Thyroid gland (tissue), 4 donors: ENCODE results near the gene FASTKD1. TPM values are rescaled to one million over a fixed set of nuclear protein-coding genes. Genes with fewer than 3 reads are reported as not detected.
"Not testable (repeated sequence)": the region's sequence is repeated elsewhere in the genome, so short reads cannot be mapped to it uniquely, and the experiment has no call there.

ENCODE experiments used
- DNase-seq, 2 donors: peaks; one replicate each; pipeline ENCODE4 v3.0.0-alpha.2; 2019
- H3K27ac ChIP-seq, 3 donors: fragments of 200-600 bp; sonication (generic); 1 replicate in 2 of 3; 2 replicates in 1 of 3; pipeline ENCODE4 v1.5.1; 2016 to 2019; ENCODE audit warnings: mild to moderate bottlenecking in 1 of 3, moderate library complexity in 1 of 3
- H3K27me3 ChIP-seq: fragments of 200-600 bp; sonication (generic); one replicate; pipeline ENCODE4 v1.5.1; 2019
- H3K36me3 ChIP-seq, 2 donors: fragments of 200-600 bp; sonication (generic); one replicate each; pipeline ENCODE4 v1.5.1; 2016 to 2019
- H3K4me1 ChIP-seq, 2 donors: fragments of 200-600 bp; sonication (generic); one replicate each; pipeline ENCODE4 v1.5.1; 2017 to 2019
- H3K4me3 ChIP-seq, 3 donors: fragments of 200-600 bp; sonication (generic); replicated peaks in 1 of 3; 1 replicate in 2 of 3; 2 replicates in 1 of 3; pipeline ENCODE4 v1.5.1; 2016; ENCODE audit warnings: mild to moderate bottlenecking in 1 of 3
- H3K9me3 ChIP-seq: fragments of 200-600 bp; sonication (generic); one replicate; pipeline ENCODE4 v1.5.1; 2017
- POLR2A ChIP-seq, 2 donors: fragments of 450-650 bp; IDR thresholded peaks; one replicate each; pipeline ENCODE4 v1.6.1; 2017; ENCODE audit warnings: antibody characterized with exemption in 2 of 2, mild to moderate bottlenecking in 2 of 2, moderate library complexity in 1 of 2
- WGBS, 2 donors: methylation state at CpG; one replicate each; pipeline ENCODE4 v1.1.5; 2017; 5-methylcytosine and 5-hydroxymethylcytosine counted together
- intact Hi-C: fragments of 100-400 bp; cut with DNase I; formaldehyde crosslinking; loops from one replicate; pipeline ENCODE4 v1.15.1; 2023
- total RNA-seq, 4 donors: library from RNA; depleted of rRNA; stranded (reverse); fragments of >200 nt; gene quantifications; one replicate each; pipeline ENCODE4 v1.2.3, GENCODE V29; 2016
- TF ChIP-seq, protein P1 (sequence below), 6 experiments: fragments of 200-600 bp in 3 of 6; fragments of 450-650 bp in 3 of 6; sonication (generic) in 3 of 6; IDR thresholded peaks; one replicate each; pipeline ENCODE4 v1.5.1; 2016 to 2019; ENCODE audit warnings: antibody characterized with exemption in 6 of 6, mild to moderate bottlenecking in 2 of 6, inconsistent platforms in 1 of 6, moderate library complexity in 1 of 6

Gene FASTKD1
- total RNA-seq, 4 donors from 2014 or later = 32.8 to 45.3 (median 34.3) TPM

DNA sequence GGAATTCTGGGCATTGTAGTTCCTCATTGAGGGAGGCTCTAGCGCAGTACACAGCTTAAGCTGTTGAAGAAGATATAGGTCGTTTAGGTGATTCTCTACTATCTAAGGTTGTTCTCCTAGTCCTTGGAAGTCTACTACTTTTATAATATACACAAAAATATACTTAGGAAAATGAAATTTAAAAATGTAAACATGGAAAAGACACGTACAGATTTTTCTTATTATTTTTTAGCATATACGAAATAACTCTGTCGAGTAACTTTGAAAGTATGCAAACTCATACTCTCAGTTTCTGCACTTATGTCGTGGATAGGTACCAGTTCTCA, 272 bp upstream of the FASTKD1 start:
- Histone ChIP-seq H3K27me3 (no peaks in the 10 kb centered on the region), H3K36me3 (no peaks in the 10 kb centered on the region), H3K27ac (peak overlapping the region in 1 of 3 donors; percentile 52), H3K9me3 (no peaks in the 10 kb centered on the region), H3K4me3 (peak overlapping the region in 1 of 3 donors; percentile 38), H3K4me1 (peaks cover 0 to 8% of the 10 kb centered on the region in 2 donors)
- 35 to 36% methylated on average over 6 of the region's 6 CpGs for WGBS, 2 donors
- no peak for DNase-seq
- TF ChIP-seq POLR2A (IDR thresholded peaks at IDR 0.05) = no peak
- TF ChIP-seq, protein P1, sequence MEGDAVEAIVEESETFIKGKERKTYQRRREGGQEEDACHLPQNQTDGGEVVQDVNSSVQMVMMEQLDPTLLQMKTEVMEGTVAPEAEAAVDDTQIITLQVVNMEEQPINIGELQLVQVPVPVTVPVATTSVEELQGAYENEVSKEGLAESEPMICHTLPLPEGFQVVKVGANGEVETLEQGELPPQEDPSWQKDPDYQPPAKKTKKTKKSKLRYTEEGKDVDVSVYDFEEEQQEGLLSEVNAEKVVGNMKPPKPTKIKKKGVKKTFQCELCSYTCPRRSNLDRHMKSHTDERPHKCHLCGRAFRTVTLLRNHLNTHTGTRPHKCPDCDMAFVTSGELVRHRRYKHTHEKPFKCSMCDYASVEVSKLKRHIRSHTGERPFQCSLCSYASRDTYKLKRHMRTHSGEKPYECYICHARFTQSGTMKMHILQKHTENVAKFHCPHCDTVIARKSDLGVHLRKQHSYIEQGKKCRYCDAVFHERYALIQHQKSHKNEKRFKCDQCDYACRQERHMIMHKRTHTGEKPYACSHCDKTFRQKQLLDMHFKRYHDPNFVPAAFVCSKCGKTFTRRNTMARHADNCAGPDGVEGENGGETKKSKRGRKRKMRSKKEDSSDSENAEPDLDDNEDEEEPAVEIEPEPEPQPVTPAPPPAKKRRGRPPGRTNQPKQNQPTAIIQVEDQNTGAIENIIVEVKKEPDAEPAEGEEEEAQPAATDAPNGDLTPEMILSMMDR (IDR thresholded peaks at IDR 0.05) = no peak
- intact Hi-C loops = no loop called here

DNA sequence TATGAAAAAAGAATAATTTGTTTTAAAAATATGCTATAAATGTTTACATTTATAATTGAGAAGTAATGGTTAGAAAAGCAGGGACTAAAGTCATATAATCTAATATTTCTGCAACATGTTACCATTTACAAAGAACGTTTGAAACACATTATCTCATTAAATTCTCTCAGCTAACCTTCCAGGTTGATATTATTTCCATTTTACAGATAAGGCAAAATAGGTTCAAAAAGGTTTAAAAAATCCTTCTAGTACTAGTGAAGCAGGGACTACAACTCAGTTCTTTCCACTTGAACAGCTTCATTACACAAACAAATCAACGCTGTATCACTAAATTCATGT, 875 bp downstream of the FASTKD1 start:
- DNase-seq = no peak
- no peak for TF ChIP-seq POLR2A (IDR thresholded peaks at IDR 0.05)
- TF ChIP-seq, protein P1 (IDR thresholded peaks at IDR 0.05) = no peak
- H3K36me3 ChIP-seq = no peaks in the 10 kb centered on the region
- H3K4me3 ChIP-seq = peak overlapping the region in 2 of 3 donors; percentile 29 to 38
- H3K27ac ChIP-seq = peak overlapping the region in 2 of 3 donors; percentile 52 to 58
- 16 to 22% methylated on average over 2 of the region's 2 CpGs for WGBS, 2 donors
- no peaks in the 10 kb centered on the region for H3K27me3 ChIP-seq
- H3K9me3 ChIP-seq = no peaks in the 10 kb centered on the region
- intact Hi-C loops = no loop called here
- peaks cover 0 to 8% of the 10 kb centered on the region in 2 donors for H3K4me1 ChIP-seq

DNA sequence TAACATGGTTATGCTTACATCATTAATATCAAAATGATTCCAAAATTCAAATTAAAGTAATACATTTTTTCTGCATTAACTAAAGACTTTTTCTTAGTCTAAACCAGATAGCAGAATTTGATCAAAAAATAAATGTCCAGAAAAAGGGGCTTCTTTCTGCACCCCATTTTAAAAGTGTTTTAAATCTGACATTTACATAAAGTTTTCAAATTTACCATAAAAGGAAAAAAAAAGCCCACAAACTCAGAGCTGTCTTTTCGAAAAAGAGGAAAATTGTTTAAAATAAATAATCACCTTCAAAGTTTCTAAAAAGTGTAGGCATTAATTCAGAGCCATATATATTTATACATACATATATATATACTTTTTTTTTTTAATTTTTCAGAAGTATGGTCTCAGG, 1.5 kb downstream of the FASTKD1 start:
- WGBS, 2 donors = 88 to 94% methylated on average over 1 of the region's 1 CpG
- Histone ChIP-seq H3K9me3 (no peaks in the 10 kb centered on the region), H3K4me3 (no peak overlapping the region), H3K27me3 (no peaks in the 10 kb centered on the region), H3K27ac (no peak overlapping the region), H3K36me3 (no peaks in the 10 kb centered on the region), H3K4me1 (peaks cover 0 to 8% of the 10 kb centered on the region in 2 donors)
- no peak for DNase-seq
- no peak for TF ChIP-seq POLR2A (IDR thresholded peaks at IDR 0.05)
- TF ChIP-seq, protein P1 (IDR thresholded peaks at IDR 0.05) = no peak
- intact Hi-C loops = no loop called here

DNA sequence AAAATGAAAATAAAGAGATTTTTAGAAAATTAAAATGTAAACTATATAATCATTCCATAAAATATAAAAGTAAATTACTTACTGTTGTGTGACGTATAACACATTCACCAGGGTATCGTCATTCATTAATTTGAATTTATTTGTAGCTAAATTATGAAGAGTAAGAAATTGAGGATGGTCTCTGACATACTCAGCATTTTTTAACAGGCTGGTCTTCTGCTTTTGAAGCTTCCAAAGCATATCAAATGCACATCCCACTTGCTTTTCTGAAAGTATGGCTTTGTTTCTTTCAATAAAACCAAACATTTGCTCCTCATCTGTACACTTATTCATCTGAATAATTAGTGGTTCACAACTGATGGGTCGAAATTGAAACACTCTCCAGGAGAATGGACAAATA, 2.1 kb downstream of the FASTKD1 start:
- Histone ChIP-seq H3K4me3 (no peak overlapping the region), H3K27me3 (no peaks in the 10 kb centered on the region)

DNA sequence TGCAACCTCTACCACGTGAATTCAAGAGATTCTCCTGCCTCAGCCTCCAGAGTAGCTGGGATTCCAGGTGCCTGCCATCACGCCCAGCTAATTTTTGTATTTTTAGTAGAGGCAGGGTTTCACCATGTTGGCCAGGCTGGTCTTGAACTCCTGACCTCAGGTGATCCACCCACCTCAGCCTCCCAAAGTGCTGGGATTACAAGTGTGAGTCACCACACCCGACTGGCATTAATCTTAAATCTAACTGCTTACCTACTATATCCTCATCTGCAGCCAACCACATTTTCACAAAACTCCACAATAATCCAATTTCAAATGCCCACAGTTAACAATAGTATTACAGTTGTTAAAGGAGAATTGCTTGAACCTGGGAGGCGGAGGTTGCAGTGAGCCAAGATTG, 2.9 kb downstream of the FASTKD1 start:
- intact Hi-C loops = not testable (repeated sequence)
- WGBS, 2 donors = 96% methylated on average over 4 of the region's 4 CpGs

More for the DNA sequence above, 2.1 kb downstream of the FASTKD1 start:
- Histone ChIP-seq H3K4me1 (peaks cover 0 to 8% of the 10 kb centered on the region in 2 donors), H3K9me3 (no peaks in the 10 kb centered on the region), H3K27ac (no peak overlapping the region), H3K36me3 (no peaks in the 10 kb centered on the region)
- 90 to 97% methylated on average over 3 of the region's 3 CpGs for WGBS, 2 donors
- no peak for TF ChIP-seq POLR2A (IDR thresholded peaks at IDR 0.05)
- TF ChIP-seq, protein P1 (IDR thresholded peaks at IDR 0.05) = no peak
- no peak for DNase-seq
- intact Hi-C loops = no loop called here

DNA sequence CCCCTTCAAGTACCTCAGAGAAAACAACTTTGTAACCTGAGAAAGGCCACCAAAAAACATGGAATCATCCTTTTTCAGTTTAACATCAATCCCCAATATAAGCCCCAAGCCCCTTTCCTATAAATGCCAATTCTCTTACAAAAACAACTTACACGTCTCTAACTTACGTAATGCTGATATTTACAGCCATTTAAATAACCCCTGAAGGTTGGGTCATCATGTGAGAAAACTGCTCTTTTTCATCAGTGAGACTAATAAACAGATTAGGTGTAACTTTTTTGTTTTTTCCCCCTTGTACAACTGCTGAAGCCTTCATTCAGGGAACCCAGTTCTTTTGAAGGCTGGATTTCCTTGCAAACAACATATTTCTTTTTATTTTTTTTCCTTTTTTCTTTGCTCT, 3.7 kb downstream of the FASTKD1 start:
- H3K27me3 ChIP-seq = no peaks in the 10 kb centered on the region
- no peaks in the 10 kb centered on the region for H3K9me3 ChIP-seq
- no peak for DNase-seq
- intact Hi-C loops = no loop called here
- no peaks in the 10 kb centered on the region for H3K36me3 ChIP-seq
- WGBS, 2 donors = 88 to 90% methylated on average over 2 of the region's 2 CpGs
- H3K4me3 ChIP-seq = no peak overlapping the region
- H3K27ac ChIP-seq = no peak overlapping the region
- peaks cover 0 to 8% of the 10 kb centered on the region in 2 donors for H3K4me1 ChIP-seq
- no peak for TF ChIP-seq POLR2A (IDR thresholded peaks at IDR 0.05)
- TF ChIP-seq, protein P1 (IDR thresholded peaks at IDR 0.05) = no peak

More for the DNA sequence above, 2.9 kb downstream of the FASTKD1 start:
- H3K4me3 ChIP-seq, H3K36me3 ChIP-seq, H3K27me3 ChIP-seq, H3K4me1 ChIP-seq, DNase-seq, H3K9me3 ChIP-seq, H3K27ac ChIP-seq: not testable (repeated sequence)
